ENCODE results near the gene FAM168A.
A peak's percentile ranks its signal among the peaks of the same experiment; 100 is the strongest.

DNA sequence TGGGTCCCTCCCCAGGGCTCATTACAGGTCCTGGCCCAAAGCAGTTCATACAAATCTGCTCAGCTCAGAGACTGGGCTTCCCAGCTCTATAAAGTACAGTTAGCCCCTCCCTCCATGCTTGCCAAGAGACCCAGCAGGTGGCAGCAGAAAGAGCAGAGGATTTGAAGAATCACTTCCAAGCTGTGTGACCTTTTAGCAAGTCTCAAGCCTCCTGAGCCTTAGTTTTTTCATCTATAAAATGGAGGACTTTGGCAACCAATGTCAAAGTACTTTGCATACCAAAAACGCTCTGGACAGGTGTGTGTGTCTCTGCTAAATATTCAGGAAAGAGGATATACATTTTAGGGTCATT is 195.1 kb downstream of the FAM168A start:
- TF ChIP-seq, protein P1, sequence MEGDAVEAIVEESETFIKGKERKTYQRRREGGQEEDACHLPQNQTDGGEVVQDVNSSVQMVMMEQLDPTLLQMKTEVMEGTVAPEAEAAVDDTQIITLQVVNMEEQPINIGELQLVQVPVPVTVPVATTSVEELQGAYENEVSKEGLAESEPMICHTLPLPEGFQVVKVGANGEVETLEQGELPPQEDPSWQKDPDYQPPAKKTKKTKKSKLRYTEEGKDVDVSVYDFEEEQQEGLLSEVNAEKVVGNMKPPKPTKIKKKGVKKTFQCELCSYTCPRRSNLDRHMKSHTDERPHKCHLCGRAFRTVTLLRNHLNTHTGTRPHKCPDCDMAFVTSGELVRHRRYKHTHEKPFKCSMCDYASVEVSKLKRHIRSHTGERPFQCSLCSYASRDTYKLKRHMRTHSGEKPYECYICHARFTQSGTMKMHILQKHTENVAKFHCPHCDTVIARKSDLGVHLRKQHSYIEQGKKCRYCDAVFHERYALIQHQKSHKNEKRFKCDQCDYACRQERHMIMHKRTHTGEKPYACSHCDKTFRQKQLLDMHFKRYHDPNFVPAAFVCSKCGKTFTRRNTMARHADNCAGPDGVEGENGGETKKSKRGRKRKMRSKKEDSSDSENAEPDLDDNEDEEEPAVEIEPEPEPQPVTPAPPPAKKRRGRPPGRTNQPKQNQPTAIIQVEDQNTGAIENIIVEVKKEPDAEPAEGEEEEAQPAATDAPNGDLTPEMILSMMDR (IDR thresholded peaks at IDR 0.05 in 8 of 11, conservative IDR thresholded peaks at IDR 0.05 in 3 of 11): peak in 2 of 11 experiments; percentile 20 to 39
- no peak for TF ChIP-seq POLR2A (IDR thresholded peaks at IDR 0.05)

All from spleen (tissue), 7 donors.